ENCODE results near the gene GTF3C2.
A peak's percentile ranks its signal among the peaks of the same experiment; 100 is the strongest.

GRCh38 chr2:27303093-27304025, 53.2 kb downstream of the GTF3C2 start:
- TF ChIP-seq, protein P1, sequence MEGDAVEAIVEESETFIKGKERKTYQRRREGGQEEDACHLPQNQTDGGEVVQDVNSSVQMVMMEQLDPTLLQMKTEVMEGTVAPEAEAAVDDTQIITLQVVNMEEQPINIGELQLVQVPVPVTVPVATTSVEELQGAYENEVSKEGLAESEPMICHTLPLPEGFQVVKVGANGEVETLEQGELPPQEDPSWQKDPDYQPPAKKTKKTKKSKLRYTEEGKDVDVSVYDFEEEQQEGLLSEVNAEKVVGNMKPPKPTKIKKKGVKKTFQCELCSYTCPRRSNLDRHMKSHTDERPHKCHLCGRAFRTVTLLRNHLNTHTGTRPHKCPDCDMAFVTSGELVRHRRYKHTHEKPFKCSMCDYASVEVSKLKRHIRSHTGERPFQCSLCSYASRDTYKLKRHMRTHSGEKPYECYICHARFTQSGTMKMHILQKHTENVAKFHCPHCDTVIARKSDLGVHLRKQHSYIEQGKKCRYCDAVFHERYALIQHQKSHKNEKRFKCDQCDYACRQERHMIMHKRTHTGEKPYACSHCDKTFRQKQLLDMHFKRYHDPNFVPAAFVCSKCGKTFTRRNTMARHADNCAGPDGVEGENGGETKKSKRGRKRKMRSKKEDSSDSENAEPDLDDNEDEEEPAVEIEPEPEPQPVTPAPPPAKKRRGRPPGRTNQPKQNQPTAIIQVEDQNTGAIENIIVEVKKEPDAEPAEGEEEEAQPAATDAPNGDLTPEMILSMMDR (conservative IDR thresholded peaks at IDR 0.05; ENCODE audit: low read depth, low read length) = peak; percentile 88
- no peak for TF ChIP-seq EZH2 (IDR thresholded peaks at IDR 0.05; ENCODE audit: borderline replicate concordance, low read depth, low read length, poor library complexity, severe bottlenecking)

All from A673 (cell line).